WERI-Rb-1 (cell line): Measurements from ENCODE around the gene ASIC1.

Experiments used
- DNase-seq: peaks from one replicate; pipeline ENCODE4 v3.0.0-alpha.2; 2020
- H3K27ac ChIP-seq: fragments of 250-450 bp; sonication (Bioruptor Pico); 2 replicates; pipeline ENCODE4 v1.5.1; 2020; ENCODE audit warnings: mild to moderate bottlenecking, moderate library complexity
- H3K27me3 ChIP-seq: fragments of 250-450 bp; sonication (Bioruptor Pico); 2 replicates; pipeline ENCODE4 v1.5.1; 2021; ENCODE audit warnings: mild to moderate bottlenecking, low read depth, moderate library complexity; ENCODE audit not compliant: insufficient read depth, severe bottlenecking
- H3K36me3 ChIP-seq: fragments of 250-450 bp; sonication (Bioruptor Pico); 2 replicates; pipeline ENCODE4 v1.5.1; 2020; ENCODE audit warnings: mild to moderate bottlenecking, moderate library complexity
- H3K4me3 ChIP-seq: 2 replicates; pipeline ENCODE4 v1.5.1; 2011; ENCODE audit warnings: low read depth, mild to moderate bottlenecking, control low read depth, low read length
- H3K9me3 ChIP-seq: fragments of 250-450 bp; sonication (Bioruptor Pico); 2 replicates; pipeline ENCODE4 v1.5.1; 2021; ENCODE audit warnings: mild to moderate bottlenecking, moderate library complexity; ENCODE audit not compliant: severe bottlenecking
- CTCF ChIP-seq: IDR thresholded peaks from 2 replicates; pipeline ENCODE4 v1.5.1; 2011; ENCODE audit warnings: low read depth, mild to moderate bottlenecking, control low read depth, inconsistent platforms, low read length

Gene ASIC1

DNA sequence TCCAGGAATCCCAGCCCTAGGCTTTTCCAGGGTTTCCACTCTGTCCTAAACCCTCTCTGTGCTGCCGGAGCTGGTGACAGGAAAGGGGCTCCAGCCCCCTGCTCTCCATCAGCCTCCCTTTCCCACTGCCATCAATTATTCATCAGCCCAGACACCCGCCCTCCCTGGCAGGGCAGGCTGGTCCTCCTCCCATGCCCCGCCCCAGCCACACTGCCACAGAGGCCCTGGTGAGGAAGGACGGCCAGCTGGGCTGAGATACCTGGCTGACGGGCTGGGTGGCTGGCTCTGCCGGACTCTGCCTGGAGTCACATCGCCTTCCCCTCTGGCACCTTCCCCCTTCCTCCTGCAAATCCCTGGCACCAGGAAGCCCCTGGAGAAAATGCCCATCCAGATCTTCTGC lies 15.8 kb downstream of the ASIC1 start:
- Histone ChIP-seq H3K27ac (no peak overlapping the region), H3K36me3 (0 out of 2 replicates have a peak, but pooled peaks cover 6% of the 10 kb centered on the region), H3K9me3 (no peaks in the 10 kb centered on the region), H3K4me3 (no peak overlapping the region), H3K27me3 (no peaks in the 10 kb centered on the region)
- TF ChIP-seq CTCF: no peak
- no peak for DNase-seq

- Histone ChIP-seq H3K36me3 (0 out of 2 replicates have a peak, but pooled peaks cover 4% of the 10 kb centered on the region), H3K9me3 (no peaks in the 10 kb centered on the region), H3K4me3 (no peak overlapping the region), H3K27me3 (no peaks in the 10 kb centered on the region), H3K27ac (no peak overlapping the region)
- no peak for DNase-seq
- TF ChIP-seq CTCF: no peak
Measured at GRCh38 chr12:50073712-50074111, 16.3 kb downstream of the ASIC1 start.

- Histone ChIP-seq H3K27me3 (no peaks in the 10 kb centered on the region), H3K9me3 (no peaks in the 10 kb centered on the region), H3K4me3 (no peak overlapping the region), H3K27ac (peak overlapping the region; percentile 18; the same call in 1 of the 2 replicates), H3K36me3 (no peaks in the 10 kb centered on the region)
- peak; percentile 88 for DNase-seq
- peak; percentile 96 for TF ChIP-seq CTCF
Measured at GRCh38 chr12:50074936-50075807, 17.8 kb downstream of the ASIC1 start.

DNA sequence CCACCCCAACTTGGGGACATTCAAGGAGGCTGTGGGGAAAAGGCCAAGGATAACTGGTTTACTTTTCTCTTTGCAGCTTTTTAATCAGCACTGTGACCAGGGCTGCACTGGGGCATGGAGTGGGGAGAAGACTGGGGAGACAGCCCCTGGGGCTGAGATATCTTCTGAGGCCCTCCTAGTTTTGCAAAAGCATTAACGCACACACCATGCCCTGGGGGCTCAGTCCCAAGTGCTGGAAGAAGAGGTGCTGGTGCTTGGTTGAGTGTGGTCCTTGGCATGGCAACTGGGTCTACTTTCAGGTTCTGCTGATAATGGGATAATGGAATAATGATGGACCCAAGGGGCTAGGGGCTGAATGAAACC lies 18.4 kb downstream of the ASIC1 start:
- H3K9me3 ChIP-seq: no peaks in the 10 kb centered on the region
- no peak overlapping the region for H3K27ac ChIP-seq
- DNase-seq: no peak
- no peak overlapping the region for H3K4me3 ChIP-seq
- no peaks in the 10 kb centered on the region for H3K36me3 ChIP-seq
- no peaks in the 10 kb centered on the region for H3K27me3 ChIP-seq
- TF ChIP-seq CTCF: no peak

GRCh38 chr12:50077099-50077498 lies 19.7 kb downstream of the ASIC1 start:
- DNase-seq: no peak
- no peak for TF ChIP-seq CTCF
- no peaks in the 10 kb centered on the region for H3K27me3 ChIP-seq
- H3K9me3 ChIP-seq: no peaks in the 10 kb centered on the region
- no peak overlapping the region for H3K27ac ChIP-seq
- no peaks in the 10 kb centered on the region for H3K36me3 ChIP-seq
- no peak overlapping the region for H3K4me3 ChIP-seq
